ENCODE measurements around the gene LIG1. TPM values are rescaled to one million over a fixed set of nuclear protein-coding genes. Genes with fewer than 3 reads are reported as not detected.

The LIG1 gene
- total RNA-seq, 2 donors from 2014 or later, result 3.1 to 4.2 TPM

DNA sequence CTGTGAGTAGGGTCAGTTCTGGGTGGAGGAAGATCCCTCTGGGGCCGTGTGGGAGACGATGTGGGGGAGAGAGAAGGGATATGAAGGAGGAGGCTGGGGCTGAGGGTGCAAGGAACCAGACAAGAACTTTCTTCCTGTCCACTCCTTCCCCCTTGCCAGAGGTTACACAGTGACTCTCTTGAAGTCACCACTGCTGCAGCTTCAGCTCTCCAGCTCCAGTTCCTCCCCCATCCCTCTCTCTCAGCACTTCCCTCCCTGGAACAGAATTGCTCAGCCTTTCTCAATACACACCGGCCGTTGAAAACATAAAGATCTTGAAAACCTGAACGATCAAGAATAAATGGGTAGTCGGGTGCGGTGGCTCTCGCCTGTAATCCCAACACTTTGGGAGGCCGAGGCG is 5.4 kb upstream of the LIG1 start:
- DNase-seq (ENCODE audit: low spot score), result no peak
- H3K27me3 ChIP-seq, result no peaks in the 10 kb centered on the region
- H3K27ac ChIP-seq, result no peak overlapping the region
- no peaks in the 10 kb centered on the region for H3K9me3 ChIP-seq
- TF ChIP-seq CTCF (IDR thresholded peaks at IDR 0.05), result no peak
- H3K36me3 ChIP-seq, result no peaks in the 10 kb centered on the region
- no peak overlapping the region for H3K4me3 ChIP-seq
- peaks cover 0 to 9% of the 10 kb centered on the region in 2 donors for H3K4me1 ChIP-seq

- H3K27ac ChIP-seq, result no peak overlapping the region
- no peak overlapping the region for H3K4me3 ChIP-seq
- no peak for TF ChIP-seq CTCF (IDR thresholded peaks at IDR 0.05)
- no peaks in the 10 kb centered on the region for H3K36me3 ChIP-seq
- H3K27me3 ChIP-seq, result no peaks in the 10 kb centered on the region
- DNase-seq (ENCODE audit: low spot score), result no peak
- H3K4me1 ChIP-seq, result peaks cover 0 to 13% of the 10 kb centered on the region in 2 donors
- no peaks in the 10 kb centered on the region for H3K9me3 ChIP-seq
Observed at GRCh38 chr19:48174445-48175030, 4.4 kb upstream of the LIG1 start.

- H3K27me3 ChIP-seq, result no peaks in the 10 kb centered on the region
- DNase-seq (ENCODE audit: low spot score), result no peak
- H3K27ac ChIP-seq, result no peak overlapping the region
- no peaks in the 10 kb centered on the region for H3K9me3 ChIP-seq
- peaks cover 0 to 14% of the 10 kb centered on the region in 2 donors for H3K4me1 ChIP-seq
- no peaks in the 10 kb centered on the region for H3K36me3 ChIP-seq
- no peak overlapping the region for H3K4me3 ChIP-seq
- TF ChIP-seq CTCF (IDR thresholded peaks at IDR 0.05), result no peak
Observed at GRCh38 chr19:48171710-48172109, 1.6 kb upstream of the LIG1 start.

GRCh38 chr19:48170817-48171347 is 738 bp upstream of the LIG1 start:
- peaks cover 0 to 14% of the 10 kb centered on the region in 2 donors for H3K4me1 ChIP-seq
- no peaks in the 10 kb centered on the region for H3K9me3 ChIP-seq
- TF ChIP-seq CTCF (IDR thresholded peaks at IDR 0.05), result no peak
- no peak for DNase-seq (ENCODE audit: low spot score)
- no peaks in the 10 kb centered on the region for H3K27me3 ChIP-seq
- H3K4me3 ChIP-seq, result peak overlapping the region; percentile 75 to 92
- peak overlapping the region; percentile 95 to 98 for H3K27ac ChIP-seq
- no peaks in the 10 kb centered on the region for H3K36me3 ChIP-seq

GRCh38 chr19:48169578-48169938 is 586 bp downstream of the LIG1 start:
- peak; percentile 61 for DNase-seq (ENCODE audit: low spot score)

More at GRCh38 chr19:48169578-48169938, 586 bp downstream of the LIG1 start:
- no peak for TF ChIP-seq CTCF (IDR thresholded peaks at IDR 0.05)
- Histone ChIP-seq H3K27ac (peak overlapping the region; percentile 95 to 98), H3K27me3 (no peaks in the 10 kb centered on the region), H3K9me3 (no peaks in the 10 kb centered on the region), H3K36me3 (no peaks in the 10 kb centered on the region), H3K4me1 (peaks cover 0 to 14% of the 10 kb centered on the region in 2 donors), H3K4me3 (peak overlapping the region; percentile 75 to 92)
